ENCODE data around the gene NR1H4. TPM values are rescaled to one million over a fixed set of nuclear protein-coding genes. Genes with fewer than 3 reads are reported as not detected.

Gene NR1H4
- total and polyA plus RNA-seq, 2 of the 8 experiments (the other 6 are each of a cell fraction or from before 2014, with no cell fraction given): not detected

DNA sequence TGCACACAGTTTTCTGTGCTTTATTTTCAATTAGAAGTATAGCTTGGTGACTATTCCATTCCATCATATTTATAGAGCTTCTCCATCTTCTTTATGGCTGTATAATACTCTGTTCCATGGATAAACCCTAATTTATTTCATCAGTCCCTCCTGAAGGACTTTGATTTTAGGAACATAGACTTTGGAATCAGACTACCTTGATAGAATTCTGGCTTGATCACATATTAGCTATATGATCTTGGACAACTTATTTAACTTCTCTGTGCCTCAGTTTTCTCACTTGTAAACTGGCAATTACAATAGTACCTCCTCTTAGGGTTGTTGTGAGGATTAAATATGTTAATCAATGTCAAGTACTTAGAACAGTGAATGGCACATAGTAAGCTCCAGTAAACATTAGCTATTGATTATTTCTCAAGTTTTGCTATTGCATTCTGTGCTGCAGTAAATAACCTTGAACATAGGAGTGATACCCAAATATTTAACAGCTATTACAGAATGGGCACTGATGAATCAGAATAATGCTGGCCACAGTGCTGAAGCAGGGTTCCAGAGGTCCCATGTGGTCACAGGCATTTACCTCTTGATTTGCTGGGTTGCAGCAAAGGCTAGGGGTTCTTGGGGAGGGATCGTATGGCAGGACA lies 12.2 kb upstream of the NR1H4 start:
- Histone ChIP-seq H2BK120ac (replicated peaks; ENCODE audit: low read depth, low read length) (no peak overlapping the region), H3K18ac (ENCODE audit: extremely low read depth, low read length) (no peak overlapping the region), H2BK20ac (ENCODE audit: low read length) (no peak overlapping the region), H4K8ac (ENCODE audit: extremely low read depth, insufficient read depth, low read length) (no peak overlapping the region), H3K27ac (ENCODE audit: low read depth, low read length) (no peak overlapping the region), H3K79me2 (ENCODE audit: control insufficient read depth in 1 of 2, insufficient read depth in 2 of 2, low read length in 2 of 2) (no peaks in the 10 kb centered on the region), H4K91ac (replicated peaks; ENCODE audit: insufficient read length, low read length) (no peak overlapping the region), H3K4me2 (ENCODE audit: insufficient read depth in 1 of 2, low read depth in 2 of 2, low read length in 2 of 2) (no peak overlapping the region), H2BK12ac (ENCODE audit: low read depth, low read length) (no peak overlapping the region), H3K14ac (ENCODE audit: insufficient read length) (no peak overlapping the region), H3K79me1 (ENCODE audit: low read depth, low read length) (no peaks in the 10 kb centered on the region), H3K56ac (replicated peaks; ENCODE audit: insufficient read length, low read depth, low read length) (no peak overlapping the region), H4K20me1 (replicated peaks in 1 of 2; ENCODE audit: control insufficient read depth in 1 of 2, insufficient read depth in 2 of 2, low read length in 2 of 2) (no peaks in the 10 kb centered on the region), H2BK15ac (ENCODE audit: low read length) (no peak overlapping the region), H3K9me3 (ENCODE audit: insufficient read depth in 2 of 2, low read depth in 1 of 2, low read length in 1 of 2) (no peaks in the 10 kb centered on the region), H3K4me3 (ENCODE audit: extremely low read depth in 1 of 4, insufficient read depth in 2 of 4, low read depth in 3 of 4, low read length in 4 of 4) (no peak overlapping the region), H3K27me3 (replicated peaks in 1 of 4; ENCODE audit: control insufficient read depth in 3 of 4, extremely low read depth in 1 of 4, insufficient read depth in 3 of 4, low read length in 3 of 4) (no peaks in the 10 kb centered on the region), H3K23me2 (ENCODE audit: low read depth, low read length) (no peaks in the 10 kb centered on the region), H2AFZ (ENCODE audit: low read length) (no peak overlapping the region), H3K4ac (replicated peaks; ENCODE audit: insufficient read length, low read depth, low read length) (no peak overlapping the region), H3K4me1 (replicated peaks in 1 of 4; ENCODE audit: control insufficient read depth in 3 of 4, insufficient read depth in 4 of 4, low read length in 3 of 4) (peaks cover 0 to 3% (median 1%) of the 10 kb centered on the region in 4 experiments; a peak in 1 of 7 replicates), H3K9ac (replicated peaks in 1 of 4; ENCODE audit: extremely low read depth in 1 of 4, low read depth in 3 of 4, low read length in 3 of 4) (no peak overlapping the region), H2BK5ac (ENCODE audit: low read depth, low read length) (no peak overlapping the region), H4K5ac (ENCODE audit: insufficient read length, low read depth, low read length) (no peak overlapping the region), H2AK5ac (ENCODE audit: low read depth, low read length) (no peak overlapping the region), H3K23ac (ENCODE audit: insufficient read length) (no peak overlapping the region), H3K36me3 (ENCODE audit: control insufficient read depth in 2 of 4, insufficient read depth in 4 of 4, low read length in 3 of 4) (no peaks in the 10 kb centered on the region)
- CTCF ChIA-PET (ENCODE audit: partially characterized antibody): interaction anchor here (0.6 to 1.9 kb wide), 10 partner anchors 14 to 262 kb away, joined by 3 to 12 read pairs (median 3); no protein-coding TSS in a partner anchor
- no peak for FAIRE-seq
- 87% methylated on average over 1 of the region's 1 CpG; no CpG with 5 or more reads in 1 of the 2 experiments for WGBS, 2 experiments (ENCODE audit: extremely low coverage in 1 of 2, insufficient coverage in 1 of 2, insufficient read length in 1 of 2, insufficient replicate concordance in 2 of 2, low coverage in 1 of 2, low lambda C conversion rate in 2 of 2, missing lambda C conversion rate in 1 of 2)
- no peak for DNase-seq (ENCODE audit: low read depth in 1 of 2, low spot score in 2 of 2)
- POLR2A ChIA-PET (ENCODE audit: partially characterized antibody): interaction anchor here (0.9 kb wide), 1 partner anchor 26 kb away, joined by 3 read pairs; no protein-coding TSS in a partner anchor
- TF ChIP-seq CTBP2 (IDR thresholded peaks at IDR 0.05; ENCODE audit: borderline replicate concordance, insufficient read depth, insufficient read length, low read length) (no peak), TCF12 (IDR thresholded peaks at IDR 0.05; ENCODE audit: low read depth, low read length) (no peak), BRCA1 (IDR thresholded peaks at IDR 0.05; ENCODE audit: low read depth, low read length) (no peak), SIRT6 (IDR thresholded peaks at IDR 0.05; ENCODE audit: low read length) (no peak), RBBP5 (IDR thresholded peaks at IDR 0.05; ENCODE audit: borderline replicate concordance, low read depth, low read length) (no peak), NRF1 (IDR thresholded peaks at IDR 0.05; ENCODE audit: low read depth, low read length) (no peak), SP4 (IDR thresholded peaks at IDR 0.05; ENCODE audit: low read length) (no peak), MAFK (IDR thresholded peaks at IDR 0.05; ENCODE audit: low read depth, low read length) (no peak), TEAD4 (IDR thresholded peaks at IDR 0.05; ENCODE audit: low read depth, low read length) (no peak), GABPA (IDR thresholded peaks at IDR 0.05; ENCODE audit: borderline replicate concordance, insufficient read depth, low read length) (no peak)
- TF ChIP-seq, protein P1, sequence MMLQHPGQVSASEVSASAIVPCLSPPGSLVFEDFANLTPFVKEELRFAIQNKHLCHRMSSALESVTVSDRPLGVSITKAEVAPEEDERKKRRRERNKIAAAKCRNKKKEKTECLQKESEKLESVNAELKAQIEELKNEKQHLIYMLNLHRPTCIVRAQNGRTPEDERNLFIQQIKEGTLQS (IDR thresholded peaks at IDR 0.05; ENCODE audit: insufficient read depth, low read depth, low read length): no peak

All from H1 (cell line).